Measurements from ENCODE around the gene ZNFX1.

DNA sequence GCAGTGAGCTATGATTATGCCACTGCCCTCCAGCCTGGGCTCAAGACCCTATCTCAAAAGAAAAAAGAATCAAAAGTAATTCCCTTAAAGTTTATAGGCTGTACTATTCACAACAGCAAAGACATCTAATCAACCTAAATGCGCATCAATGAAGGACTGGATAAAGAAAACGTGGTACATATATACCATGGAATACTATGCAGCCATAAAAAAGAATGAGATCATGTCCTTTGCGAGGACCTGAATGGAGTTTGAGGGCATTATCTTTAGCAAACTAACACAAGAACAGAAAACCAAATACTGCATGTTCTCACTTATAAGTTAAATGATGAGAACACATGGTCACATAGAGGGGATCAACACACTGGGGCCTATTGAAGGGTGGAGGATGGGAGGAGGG, 16.7 kb downstream of the ZNFX1 start:
- no peak for TF ChIP-seq CTCF (IDR thresholded peaks at IDR 0.05)
- TF ChIP-seq POLR2A (IDR thresholded peaks at IDR 0.05) = no peak

Measured in body of pancreas (tissue), 4 donors.